GM21825 (cell line): ENCODE data around the gene RBM38.

Experiments
- ATAC-seq: cut with Tn5 transposase; IDR thresholded peaks from one replicate; pipeline ENCODE4 v1.9.1; 2021; ENCODE audit warnings: mild to moderate bottlenecking, moderate library complexity; ENCODE audit not compliant: unreplicated experiment

RBM38 gene

DNA sequence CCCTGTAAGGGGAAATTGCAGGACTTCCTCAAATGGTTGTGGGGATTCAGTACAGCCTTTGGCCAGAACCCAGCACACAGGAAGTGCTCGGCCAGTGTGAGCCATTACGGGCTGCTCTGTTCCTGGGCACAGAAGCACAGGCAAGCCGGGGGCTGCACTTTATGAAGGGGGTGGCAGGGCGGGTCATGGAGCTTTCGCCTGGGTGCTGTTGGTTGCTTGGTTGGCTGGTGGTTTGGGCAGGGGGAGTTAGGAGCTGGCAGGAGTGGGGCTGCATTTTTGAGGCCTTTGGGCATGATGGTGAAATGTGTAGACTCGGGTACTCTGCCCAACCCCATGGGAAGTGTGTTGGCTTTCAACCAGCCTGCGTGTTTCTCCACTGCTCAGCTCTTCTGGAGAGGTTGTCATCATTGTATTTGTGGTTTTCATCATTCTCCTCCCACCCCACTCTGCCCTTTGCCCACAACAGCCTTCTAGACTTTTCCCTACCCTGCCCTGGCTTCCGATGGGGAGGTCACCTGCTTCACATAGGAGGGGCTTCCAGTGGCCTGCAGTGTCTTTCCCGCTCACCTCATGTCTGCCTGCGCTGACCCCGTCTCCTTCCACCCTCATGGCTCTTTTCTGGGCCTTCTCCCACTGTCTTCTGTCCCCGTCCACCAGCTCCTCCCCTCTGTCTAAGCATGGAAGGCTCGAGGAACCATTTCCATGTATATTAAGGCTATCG is 16.1 kb upstream of the RBM38 start:
- ATAC-seq: no peak

DNA sequence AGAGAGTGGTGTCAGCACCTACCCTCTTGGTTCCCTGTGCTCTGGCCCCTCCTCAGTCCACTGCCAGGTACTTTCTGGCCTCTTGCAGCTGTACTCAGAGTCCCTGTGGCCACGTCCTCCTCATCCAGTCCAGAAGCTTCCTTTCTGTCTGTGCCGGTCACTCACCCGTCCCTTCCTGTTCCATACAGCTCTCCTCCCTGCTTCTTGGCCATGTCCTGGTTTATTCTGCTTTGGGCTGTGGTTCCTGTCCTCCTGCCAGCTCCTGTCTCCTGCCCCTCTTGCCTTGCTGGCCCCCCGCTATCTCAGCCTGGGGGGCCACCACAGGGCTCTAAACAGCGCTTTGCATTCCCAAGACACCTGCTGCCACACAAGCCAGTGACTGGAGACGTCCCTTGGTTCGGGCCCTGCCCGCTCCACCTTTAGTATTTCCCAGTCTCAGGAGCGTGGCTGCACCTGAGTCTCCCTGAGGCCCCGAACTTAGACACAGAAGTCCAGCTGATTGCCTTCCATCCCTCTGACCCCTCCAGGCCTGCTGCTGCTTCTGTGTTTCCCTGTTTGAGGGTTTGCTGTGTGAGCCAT is 15.5 kb upstream of the RBM38 start:
- no peak for ATAC-seq

DNA sequence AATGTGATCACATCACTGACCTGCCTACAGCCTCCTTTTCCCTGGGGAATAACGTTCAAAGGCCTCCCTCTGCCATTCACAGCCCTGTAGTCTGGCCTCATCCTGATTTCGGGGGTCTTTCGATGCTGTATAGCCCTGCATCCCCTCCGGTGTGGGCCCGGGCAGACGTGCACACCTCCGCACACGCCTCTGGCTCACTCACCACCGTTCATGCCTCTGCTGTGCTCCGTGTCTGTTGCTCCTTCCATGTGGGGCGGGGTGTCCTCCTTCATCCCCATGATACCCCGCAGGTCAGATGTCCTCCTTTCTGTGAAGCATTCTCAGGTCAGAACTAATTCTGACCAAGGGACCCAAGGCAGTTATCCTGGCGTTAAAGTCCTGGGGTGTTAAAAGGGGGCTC is 13.8 kb upstream of the RBM38 start:
- ATAC-seq: no peak

DNA sequence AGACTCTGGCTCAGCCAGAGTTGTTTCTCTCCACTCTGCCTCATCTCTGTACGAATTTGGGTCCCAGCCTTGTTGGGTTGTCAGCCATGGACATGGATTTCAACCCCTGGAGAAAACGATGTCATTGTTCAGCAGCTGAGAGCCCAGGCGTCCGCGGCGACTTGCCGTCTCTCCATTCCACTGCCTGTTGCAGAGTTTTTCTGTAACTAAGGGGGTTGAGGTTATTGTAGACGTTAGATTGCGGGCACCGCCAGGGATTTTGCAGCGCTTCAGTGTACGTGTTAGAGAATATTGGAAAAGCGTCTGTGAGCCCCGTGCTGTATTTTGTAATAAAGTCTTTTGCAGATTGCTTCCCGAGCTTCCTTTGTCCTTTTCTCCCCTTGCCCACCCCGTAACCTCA is 13.1 kb upstream of the RBM38 start:
- ATAC-seq: no peak

DNA sequence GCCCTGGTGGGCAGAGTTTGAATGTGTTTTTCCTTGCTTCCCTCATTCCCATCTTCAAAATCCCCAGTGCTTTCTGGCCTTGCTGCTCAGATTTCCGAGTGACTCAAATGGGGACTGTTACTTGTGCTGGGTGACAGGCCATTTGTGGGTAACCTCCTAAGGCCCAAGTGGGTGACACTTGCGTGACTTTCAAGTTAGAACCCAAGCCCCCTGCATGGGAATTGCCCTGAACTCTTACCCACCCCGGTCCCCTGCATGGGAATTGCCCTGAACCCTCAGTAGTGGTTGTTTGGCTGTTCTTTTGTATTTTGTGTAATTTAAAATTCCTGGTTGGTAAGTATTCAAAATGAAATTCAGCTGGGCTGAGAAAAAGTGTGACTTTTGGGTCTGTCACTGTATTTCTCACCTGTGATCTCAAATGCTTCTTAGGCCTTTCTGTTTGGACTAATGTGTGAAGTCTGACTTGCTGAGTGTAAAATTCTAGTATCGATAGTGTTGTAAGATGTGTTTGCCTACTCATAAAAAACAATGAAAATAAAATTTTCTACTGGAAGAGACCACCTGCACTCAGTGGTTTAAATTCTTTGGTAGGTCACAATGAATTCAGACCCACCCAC is 12.4 kb upstream of the RBM38 start:
- ATAC-seq: no peak

DNA sequence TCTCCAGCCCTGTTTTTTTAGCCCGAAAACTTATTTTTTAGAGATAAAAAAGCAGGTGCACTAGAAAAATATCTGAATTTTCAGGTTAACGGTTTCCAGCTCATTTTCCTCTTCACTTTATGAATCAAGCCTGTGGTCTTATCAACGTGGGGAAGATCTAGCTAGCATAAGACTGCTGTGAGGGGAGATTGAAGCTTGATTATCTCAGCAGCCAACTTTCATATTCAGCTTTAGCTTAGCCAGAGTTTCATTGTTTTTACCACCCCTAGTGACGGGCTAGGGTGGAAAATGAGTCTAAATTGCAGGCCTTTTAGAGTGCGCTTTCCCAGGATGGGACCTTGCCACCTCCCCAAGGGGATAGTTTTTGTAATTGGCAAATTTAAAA is 11.9 kb upstream of the RBM38 start:
- ATAC-seq: no peak

DNA sequence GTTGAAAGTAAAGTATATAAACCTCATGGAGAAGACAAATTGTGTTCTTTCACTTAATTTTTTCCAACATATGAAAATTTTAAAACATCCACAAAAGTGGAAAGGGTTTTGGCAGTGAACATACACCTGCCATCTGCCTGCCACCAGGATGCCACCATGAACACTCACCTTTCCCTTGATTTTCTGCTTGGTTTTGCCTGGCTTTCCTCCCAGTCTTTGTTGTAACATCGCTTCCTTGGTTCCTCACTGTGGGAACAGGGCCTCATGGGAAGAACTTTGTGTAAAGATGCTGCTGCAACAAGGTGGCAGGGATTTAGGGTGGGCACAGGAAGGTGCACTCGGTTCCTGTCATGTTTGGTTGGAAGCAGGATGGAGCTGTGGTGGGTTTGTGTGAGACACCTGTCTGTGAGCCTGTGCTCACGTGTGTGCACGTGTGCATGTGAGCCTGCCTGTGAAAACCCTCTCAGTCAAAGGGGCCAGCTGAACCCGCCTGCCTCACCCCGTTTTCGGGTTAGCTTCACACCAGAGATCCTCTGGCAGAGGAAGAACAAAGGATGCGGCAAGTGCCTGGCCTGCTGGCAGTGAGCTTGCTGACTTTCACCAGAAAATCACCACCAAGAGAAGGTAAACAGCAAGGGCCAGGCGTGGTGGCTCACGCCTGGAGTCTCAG is 11.0 kb upstream of the RBM38 start:
- ATAC-seq: no peak

DNA sequence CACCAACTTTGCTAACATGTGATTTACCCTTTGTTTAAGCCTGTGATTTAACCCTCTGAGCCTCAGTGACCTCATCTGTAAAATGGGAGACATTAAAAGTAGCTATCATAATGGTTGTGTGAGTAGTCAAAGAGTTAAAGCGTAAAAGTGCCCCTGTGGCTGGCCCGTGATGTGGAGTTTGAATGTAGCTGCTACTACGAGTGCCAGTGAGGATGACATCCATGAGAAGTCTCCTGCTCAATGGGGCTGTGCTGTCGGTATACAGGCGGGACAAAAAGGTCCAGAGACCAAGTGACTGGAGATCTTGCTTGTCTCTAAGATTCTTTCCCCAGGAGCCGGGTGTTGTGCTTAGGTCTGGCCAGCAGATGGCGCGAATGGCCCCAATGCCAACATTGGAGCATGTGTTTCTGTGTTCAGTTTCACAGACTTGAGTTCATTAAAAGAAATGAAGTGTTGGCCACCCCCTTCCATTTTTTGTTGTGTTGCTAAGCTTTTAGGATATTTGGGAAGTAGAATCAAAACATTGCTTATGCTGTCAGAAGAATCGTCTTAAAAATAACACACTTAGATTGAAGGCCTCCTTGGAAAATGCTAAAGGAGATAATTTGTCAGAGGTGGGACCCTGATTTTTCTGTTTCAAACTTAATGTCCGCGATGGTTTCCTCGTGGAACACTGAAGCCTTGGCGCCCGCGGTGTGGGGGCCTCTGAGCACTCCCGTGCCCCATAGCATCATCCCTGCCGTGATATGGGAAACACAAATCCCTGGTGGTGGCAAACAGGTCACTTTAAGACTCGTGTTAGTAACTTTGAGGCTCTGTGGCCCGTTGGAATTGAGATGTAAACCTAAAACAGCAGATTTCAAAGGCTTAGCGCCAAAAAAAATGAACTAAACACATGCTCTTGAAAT is 9.3 kb upstream of the RBM38 start:
- ATAC-seq: peak; percentile 57

DNA sequence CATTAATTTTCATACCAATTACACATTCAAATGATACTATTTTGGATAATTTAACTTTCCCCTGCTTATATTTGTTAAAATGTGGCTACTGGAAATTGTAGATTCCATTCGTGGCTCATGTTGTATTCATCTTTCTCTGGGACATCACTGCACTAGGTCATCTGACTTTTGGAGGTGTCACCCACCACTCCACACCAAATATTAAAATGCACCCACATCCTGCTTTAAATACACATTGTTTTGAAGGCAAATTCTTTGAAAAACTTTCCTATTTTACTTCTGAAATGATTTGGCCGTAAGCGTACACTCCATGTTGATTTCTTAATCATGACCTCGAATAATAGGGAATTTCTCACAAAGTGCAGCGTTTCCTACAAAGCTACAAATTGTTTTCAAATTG is 8.7 kb upstream of the RBM38 start:
- no peak for ATAC-seq

DNA sequence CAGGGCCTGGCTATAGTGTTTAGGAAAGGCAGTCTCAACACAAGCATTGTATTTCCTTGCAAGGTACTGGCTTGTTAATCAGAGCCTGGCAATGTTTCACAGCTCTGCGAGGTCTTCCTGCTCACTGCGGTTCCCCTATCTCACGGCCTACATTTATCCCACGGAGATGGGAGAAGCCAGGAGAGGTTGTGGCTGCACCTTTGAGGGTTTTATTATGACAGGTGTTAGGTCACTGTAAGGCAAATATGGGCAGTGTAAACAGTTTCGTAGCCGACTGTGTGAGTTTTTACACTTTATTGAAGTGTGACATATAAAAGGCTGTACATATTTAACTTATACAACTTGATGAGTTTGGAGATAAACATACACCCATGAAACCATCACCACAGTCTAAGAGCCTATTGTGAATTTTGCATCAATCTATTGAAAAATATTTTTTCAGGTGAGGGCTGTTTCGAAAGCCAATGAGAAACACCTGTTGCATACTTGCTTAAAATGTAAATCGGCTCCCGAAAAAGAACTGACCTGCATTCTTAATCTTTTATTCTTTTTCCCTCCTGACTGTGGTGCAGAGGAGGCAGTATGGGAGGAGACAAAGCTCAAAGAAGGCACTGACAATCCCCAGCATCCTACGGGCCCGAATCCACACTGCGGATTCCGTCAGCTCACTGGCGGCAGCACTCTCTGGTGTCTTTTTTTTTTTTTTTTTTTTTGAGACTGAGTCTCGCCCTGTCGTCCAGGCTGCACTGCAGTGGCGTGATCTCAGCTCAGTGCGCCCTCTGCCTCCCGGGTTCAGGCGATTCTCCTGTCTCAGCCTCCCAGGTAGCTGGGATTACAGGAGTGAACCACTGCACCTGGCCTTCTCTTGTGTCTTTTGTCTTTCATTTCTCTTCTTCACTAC is 7.5 kb upstream of the RBM38 start:
- ATAC-seq: no peak

DNA sequence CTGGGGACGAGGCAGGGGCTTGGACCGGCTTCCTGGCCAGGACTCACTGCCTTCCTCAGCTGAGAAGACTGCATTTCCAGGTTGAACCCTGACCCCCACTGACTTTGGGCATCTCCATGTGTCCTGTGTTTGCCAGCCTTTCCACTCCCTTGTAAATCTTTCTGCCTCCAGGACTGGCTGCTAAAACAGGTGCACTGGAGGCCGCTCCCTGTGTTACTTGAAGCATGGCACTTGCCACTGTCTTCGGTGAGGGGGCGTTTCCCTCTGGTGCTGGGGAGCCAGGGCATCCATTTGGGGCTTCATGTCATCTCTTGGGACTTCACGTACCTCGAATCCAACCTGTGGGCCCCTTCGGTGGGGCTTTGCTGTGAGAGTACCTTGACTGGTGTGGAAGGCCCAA is 6.7 kb upstream of the RBM38 start:
- ATAC-seq: no peak

DNA sequence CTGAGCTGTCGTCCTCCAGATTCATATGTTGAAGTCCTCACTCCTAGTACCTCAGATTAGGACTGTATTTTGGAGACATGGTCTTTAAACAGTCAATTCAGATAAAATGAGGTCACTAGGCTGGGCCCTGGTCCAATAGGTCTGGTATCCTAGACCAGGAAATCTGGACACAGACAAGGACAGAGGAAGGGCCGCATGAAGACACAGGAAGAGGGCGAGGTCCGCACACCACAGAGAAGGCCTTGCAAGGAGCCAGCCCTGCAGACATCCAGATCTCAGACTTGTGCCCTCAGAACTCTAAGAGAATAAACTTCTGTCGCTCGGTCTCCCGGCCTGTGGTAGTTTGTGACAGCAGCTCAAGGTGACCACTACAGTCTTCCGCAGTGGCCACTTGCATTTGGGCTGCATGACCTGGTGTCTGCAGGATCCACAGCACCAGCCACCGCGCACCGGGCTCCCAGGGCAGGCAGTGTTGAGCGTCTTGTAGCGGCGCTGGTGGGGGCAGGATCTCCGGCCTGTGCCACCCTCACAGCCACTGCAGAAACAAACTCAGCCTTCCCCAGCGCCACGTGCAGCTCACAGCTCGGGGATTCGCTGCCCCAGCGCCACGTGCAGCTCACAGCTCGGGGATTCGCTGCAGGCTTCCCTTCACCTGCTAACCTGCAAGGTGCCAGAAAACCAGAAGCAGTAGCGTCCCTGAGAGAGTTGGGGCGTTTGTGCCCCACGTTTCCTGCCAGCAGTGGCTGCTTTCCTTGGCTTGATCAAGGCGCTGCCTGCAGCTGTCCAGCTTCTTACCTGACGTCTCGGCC is 6.0 kb upstream of the RBM38 start:
- ATAC-seq: no peak

DNA sequence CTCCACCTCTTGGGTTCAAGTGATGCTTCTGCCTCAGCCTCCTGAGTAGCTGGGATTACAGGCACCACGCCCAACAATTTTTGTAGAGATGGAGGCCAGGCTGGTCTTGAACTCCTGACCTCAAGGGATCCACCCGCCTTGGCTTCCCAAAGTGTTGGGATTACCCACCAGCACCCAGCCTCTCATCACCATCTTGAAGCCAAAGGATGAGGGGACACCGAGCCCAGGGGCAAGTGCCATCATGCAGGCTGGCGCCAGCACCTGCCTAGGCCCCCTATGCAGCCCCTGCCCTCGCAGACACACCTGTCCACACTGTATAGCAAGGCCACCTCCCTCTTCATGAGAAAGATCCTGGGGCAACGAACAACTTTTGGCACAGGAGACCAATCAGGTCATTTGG is 5.3 kb upstream of the RBM38 start:
- no peak for ATAC-seq

DNA sequence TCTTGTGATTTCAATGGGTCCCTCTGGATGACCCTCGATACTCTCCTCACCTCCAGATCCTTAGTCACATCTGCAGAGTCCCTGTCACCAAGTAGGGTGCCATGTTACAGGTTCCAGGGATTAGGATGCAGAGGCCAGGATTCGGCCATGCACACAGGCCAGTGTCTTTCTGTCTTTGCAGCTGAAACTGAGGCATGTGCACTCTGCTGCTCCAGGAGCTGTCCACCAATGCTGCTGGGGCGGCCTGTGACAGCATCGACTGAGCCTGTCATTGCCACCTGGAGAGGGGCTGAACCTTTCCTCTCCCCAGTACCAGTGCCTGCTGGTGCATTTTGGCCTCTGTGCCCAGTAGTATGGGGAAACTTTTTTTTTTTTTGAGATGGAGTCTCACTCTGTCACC is 4.4 kb upstream of the RBM38 start:
- ATAC-seq: no peak

DNA sequence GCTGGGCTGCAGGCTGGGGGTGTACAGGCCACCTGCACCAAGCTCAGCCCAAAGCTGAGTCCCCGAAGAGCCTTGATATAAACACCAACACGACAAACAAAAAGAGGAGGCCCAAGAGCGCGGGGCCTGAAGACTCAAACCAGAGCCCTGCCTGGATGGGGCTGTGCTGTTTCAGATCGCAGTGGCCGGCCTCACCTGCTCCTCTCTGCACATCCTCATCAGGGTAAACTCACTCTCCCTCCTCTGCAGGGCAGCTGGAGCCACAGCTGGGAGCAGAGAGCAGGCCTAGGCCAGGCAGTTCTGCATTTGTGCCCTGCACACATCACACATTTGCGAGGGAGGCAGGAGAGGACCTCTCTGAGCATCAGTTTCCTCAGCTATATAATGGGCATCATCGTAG is 3.7 kb upstream of the RBM38 start:
- ATAC-seq: no peak

DNA sequence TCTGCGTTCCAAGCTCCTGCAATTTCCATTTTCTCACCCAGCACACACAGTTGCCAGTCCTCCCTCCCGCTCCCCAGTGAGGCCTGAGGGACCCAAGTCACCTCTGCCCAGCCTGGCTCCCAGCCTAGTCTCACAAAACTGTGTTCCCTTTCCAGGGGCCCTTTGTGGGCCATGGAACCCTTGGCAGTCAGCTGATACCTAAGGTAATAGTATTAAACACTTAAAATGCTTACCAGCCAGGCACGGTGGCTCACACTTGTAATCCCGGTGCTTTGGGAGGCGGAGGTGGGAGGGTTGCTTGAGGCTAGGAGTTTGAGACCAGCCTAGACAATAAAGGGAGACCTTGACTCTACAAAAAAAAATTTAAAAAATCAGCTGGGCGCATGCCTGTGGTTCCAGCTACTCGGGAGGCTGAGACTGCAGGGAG is 3.2 kb upstream of the RBM38 start:
- ATAC-seq: no peak

DNA sequence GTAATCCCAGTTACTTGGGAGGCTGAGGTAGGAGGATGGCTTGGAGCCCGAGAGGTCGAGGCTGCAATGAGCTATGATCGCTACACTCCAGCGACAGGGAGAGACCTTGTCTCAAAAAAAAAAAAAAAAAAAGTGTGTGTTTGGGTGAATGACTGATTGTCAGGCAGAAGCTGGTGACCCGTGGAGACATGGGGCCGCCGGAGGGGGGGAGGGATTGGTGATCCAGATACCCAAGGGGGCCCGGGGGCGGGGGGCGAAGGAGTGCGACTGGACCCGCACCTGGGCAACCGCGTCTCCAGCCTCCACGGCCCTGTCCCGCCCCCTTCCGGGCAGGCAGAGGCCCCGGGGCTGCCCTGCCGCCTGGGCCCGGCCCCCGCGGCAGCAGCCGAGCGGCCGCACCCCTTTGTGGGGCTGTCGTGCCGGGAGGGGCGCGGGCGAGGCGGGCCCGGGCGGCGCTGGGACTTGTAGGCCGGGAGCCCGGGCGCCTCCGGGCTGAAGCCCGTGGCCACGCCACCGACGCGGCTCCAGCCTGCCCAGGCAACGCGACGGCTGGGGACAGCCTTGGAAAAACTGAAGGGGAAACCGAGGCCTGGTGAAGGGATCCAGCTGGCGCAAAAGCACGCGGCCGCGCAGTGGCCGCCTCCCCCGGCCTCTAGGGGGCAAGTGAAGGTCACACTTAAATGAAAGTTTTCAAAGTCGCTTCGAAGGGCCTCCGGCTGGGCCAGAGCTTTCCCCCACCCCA is 2.1 kb upstream of the RBM38 start:
- peak; percentile 25 for ATAC-seq
